GM12878 (cell line): ENCODE measurements around the gene ARHGAP6. TPM values are rescaled to one million over a fixed set of nuclear protein-coding genes. Genes with fewer than 3 reads are reported as not detected.

Experiments used
- ATAC-seq: fragments of 200-7000 bp; cut with Tn5 transposase; 3 replicates; pipeline ENCODE4 v1.9.1; 2020; ENCODE audit warnings: mild to moderate bottlenecking, moderate library complexity
- BruUV-seq: library from RNA; stranded (reverse); fragments of 400-500 nt; replicated peaks from 2 replicates; lab custom pipeline; 2021; lab: Mats Ljungman, UMichigan
- CTCF ChIA-PET: fragments of 300-600 bp; sonication (Branson Sonifier 250); formaldehyde crosslinking; extraction: SDS; loops from one replicate; lab custom pipeline; 2021; ENCODE audit warnings: inconsistent platforms; lab: Yijun Ruan, JAX
- POLR2A ChIA-PET: fragments of 350-600 bp; formaldehyde crosslinking; extraction: SDS; loops from one replicate; lab custom pipeline; 2021; ENCODE audit warnings: inconsistent platforms; lab: Charles Lee
- RAD21 ChIA-PET: fragments of 300-600 bp; sonication (Branson Sonifier 250); formaldehyde crosslinking; loops from one replicate; lab custom pipeline; 2023; ENCODE audit warnings: antibody characterized with exemption; ENCODE audit not compliant: unreplicated experiment; lab: Charles Lee
- SMC1A ChIA-PET: fragments of 300-600 bp; sonication (Branson Sonifier 250); formaldehyde crosslinking; loops from one replicate; lab custom pipeline; 2023; ENCODE audit not compliant: unreplicated experiment, uncharacterized antibody; lab: Charles Lee
- DNase-seq: peaks from one replicate; pipeline ENCODE4 v3.0.0-alpha.2; 2011; ENCODE audit warnings: low read depth, low spot score
- FAIRE-seq: peaks from 3 replicates; lab custom pipeline; 2011; peaks lifted over from hg19 to GRCh38; lab: Jason Lieb, UNC
- H2AFZ ChIP-seq: 2 replicates; pipeline ENCODE4 v1.6.0; 2011; ENCODE audit warnings: low read depth, low read length, control low read depth; ENCODE audit not compliant: control insufficient read depth
- H3K27ac ChIP-seq: 2 replicates; pipeline ENCODE4 v1.5.1; 2011; ENCODE audit warnings: control low read depth; ENCODE audit not compliant: control insufficient read depth, insufficient read depth
- H3K27me3 ChIP-seq, 2 experiments: replicated peaks in 1 of 2; 2 replicates each; pipeline versions ENCODE4 v1.6.0 to v1.6.1; 2011; ENCODE audit warnings: low read length in 1 of 2; ENCODE audit not compliant: control insufficient read depth in 2 of 2, insufficient read depth in 2 of 2
- H3K36me3 ChIP-seq, 2 experiments: 2 replicates each; pipeline ENCODE4 v1.5.1; 2011; ENCODE audit warnings: low read length in 1 of 2; ENCODE audit not compliant: control insufficient read depth in 2 of 2, insufficient read depth in 2 of 2
- H3K4me1 ChIP-seq: 2 replicates; pipeline ENCODE4 v1.6.1; 2011; ENCODE audit warnings: mild to moderate bottlenecking, low read length, moderate library complexity, mixed read lengths; ENCODE audit not compliant: control insufficient read depth, insufficient read depth
- H3K4me2 ChIP-seq: 2 replicates; pipeline ENCODE4 v1.6.0; 2011; ENCODE audit warnings: control low read depth; ENCODE audit not compliant: control insufficient read depth, insufficient read depth
- H3K4me3 ChIP-seq: fragments of 200-600 bp; sonication (generic); 2 replicates; pipeline ENCODE4 v1.5.1; 2016
- H3K79me2 ChIP-seq: 2 replicates; pipeline ENCODE4 v1.6.0; 2011; ENCODE audit warnings: low read length; ENCODE audit not compliant: control insufficient read depth, insufficient read depth
- H3K9ac ChIP-seq: 2 replicates; pipeline ENCODE4 v1.8.0; 2011; ENCODE audit warnings: low read length, control low read depth, mixed read lengths; ENCODE audit not compliant: control insufficient read depth, insufficient read depth
- H3K9me3 ChIP-seq: replicated peaks from 3 replicates; pipeline ENCODE4 v1.5.1; 2011; ENCODE audit warnings: mild to moderate bottlenecking, low read length; ENCODE audit not compliant: control insufficient read depth, insufficient read depth
- H4K20me1 ChIP-seq: 2 replicates; pipeline ENCODE4 v1.6.0; 2011; ENCODE audit not compliant: control insufficient read depth, insufficient read depth
- CBX5 ChIP-seq: sonication (generic); IDR thresholded peaks from 2 replicates; pipeline ENCODE4 v1.6.1; 2016; ENCODE audit warnings: low read depth, moderate library complexity, mild to moderate bottlenecking, inconsistent platforms
- CREB1 ChIP-seq: IDR thresholded peaks from 2 replicates; pipeline ENCODE4 v1.6.1; 2012; ENCODE audit warnings: low read depth, mild to moderate bottlenecking, inconsistent platforms
- CREM ChIP-seq: IDR thresholded peaks from 2 replicates; pipeline ENCODE4 v1.6.1; 2014; ENCODE audit warnings: antibody characterized with exemption, low read depth
- FOXK2 ChIP-seq: fragments of 450-650 bp; IDR thresholded peaks from 2 replicates; pipeline ENCODE4 v1.6.1; 2017; ENCODE audit warnings: mild to moderate bottlenecking, moderate library complexity
- KDM1A ChIP-seq: fragments of 200-600 bp; sonication (generic); IDR thresholded peaks from 2 replicates; pipeline ENCODE4 v1.6.1; 2016; ENCODE audit warnings: borderline replicate concordance
- LARP7 ChIP-seq: fragments of 450-650 bp; IDR thresholded peaks from 2 replicates; pipeline ENCODE4 v1.6.1; 2017; ENCODE audit warnings: mild to moderate bottlenecking
- NFYA ChIP-seq: IDR thresholded peaks from 2 replicates; pipeline ENCODE4 v1.6.1; 2011; ENCODE audit warnings: low read depth, mild to moderate bottlenecking, low read length, improper control_type of control experiment, borderline replicate concordance
- NFYB ChIP-seq: IDR thresholded peaks from 2 replicates; pipeline ENCODE4 v1.6.1; 2011; ENCODE audit warnings: low read depth, mild to moderate bottlenecking, low read length, improper control_type of control experiment, moderate library complexity; ENCODE audit not compliant: insufficient read depth
- NR2C2 ChIP-seq: IDR thresholded peaks from 2 replicates; pipeline ENCODE4 v1.6.1; 2011; ENCODE audit warnings: borderline replicate concordance, low read depth; ENCODE audit not compliant: control insufficient read depth, insufficient read length
- RB1 ChIP-seq: fragments of 450-650 bp; formaldehyde crosslinking; IDR thresholded peaks from 2 replicates; pipeline ENCODE4 v1.6.1; 2017; ENCODE audit warnings: mild to moderate bottlenecking, borderline replicate concordance
- SIX5 ChIP-seq: IDR thresholded peaks from 2 replicates; pipeline ENCODE4 v1.6.1; 2011; ENCODE audit warnings: mild to moderate bottlenecking, low read depth, low read length, moderate library complexity; ENCODE audit not compliant: severe bottlenecking
- SP1 ChIP-seq: IDR thresholded peaks from one replicate; pipeline ENCODE4 v1.6.1; 2011; ENCODE audit warnings: low read depth, low read length
- WGBS: methylation state at CpG from one replicate; pipeline ENCODE4 v1.1.6; 2016; ENCODE audit warnings: low lambda C conversion rate; ENCODE audit not compliant: insufficient replicate concordance, insufficient coverage; ENCODE audit errors: missing lambda C conversion rate; 5-methylcytosine and 5-hydroxymethylcytosine counted together
- in situ Hi-C: fragments of 300-500 bp; cut with MboI; formaldehyde crosslinking; loops from 9 replicates; pipeline ENCODE4 v1.14.3; 2018; ENCODE audit warnings: mixed read lengths
- intact Hi-C: fragments of 100-400 bp; cut with micrococcal nuclease; formaldehyde crosslinking; loops from one replicate; pipeline ENCODE4 v1.14.2; 2022; ENCODE audit not compliant: unreplicated experiment
- polyA plus RNA-seq, 11 experiments: library from polyadenylated mRNA; depleted of rRNA in 4 of 11; unstranded in 6 of 11; stranded (reverse) in 5 of 11; fragments of >200 nt; fragmentation: Nextera tagmentation in 4 of 11; fragmentation: Illumina TruSeq in 1 of 11; extraction: Ambion mirVana in 4 of 11; extraction: Trizol in 1 of 11; gene quantifications; 1 replicate in 1 of 11; 2 replicates in 10 of 11; pipeline versions ENCODE4 v1.2.1 to v1.2.3, GENCODE V29; 2011 to 2016; ENCODE audit warnings: inconsistent platforms in 2 of 11, missing spikeins in 2 of 11, low read depth in 1 of 11
- total RNA-seq, 4 experiments: library from RNA; depleted of rRNA in 3 of 4; stranded (reverse); fragments of >200 nt in 3 of 4; fragmentation: Illumina TruSeq in 1 of 4; extraction: Trizol in 1 of 4; gene quantifications; 2 replicates each; pipeline versions ENCODE4 v1.2.1 to v1.2.3, GENCODE V29; 2013 to 2021
- TF ChIP-seq, protein P1 (sequence below): IDR thresholded peaks from 2 replicates; pipeline ENCODE4 v1.6.1; 2012; ENCODE audit warnings: mild to moderate bottlenecking, low read depth, low read length

ARHGAP6 gene
- total and polyA plus RNA-seq, 10 of the 15 experiments (the other 5 are each of a cell fraction or from before 2014, with no cell fraction given): 0.20 to 1.8 (median 0.76) TPM

DNA sequence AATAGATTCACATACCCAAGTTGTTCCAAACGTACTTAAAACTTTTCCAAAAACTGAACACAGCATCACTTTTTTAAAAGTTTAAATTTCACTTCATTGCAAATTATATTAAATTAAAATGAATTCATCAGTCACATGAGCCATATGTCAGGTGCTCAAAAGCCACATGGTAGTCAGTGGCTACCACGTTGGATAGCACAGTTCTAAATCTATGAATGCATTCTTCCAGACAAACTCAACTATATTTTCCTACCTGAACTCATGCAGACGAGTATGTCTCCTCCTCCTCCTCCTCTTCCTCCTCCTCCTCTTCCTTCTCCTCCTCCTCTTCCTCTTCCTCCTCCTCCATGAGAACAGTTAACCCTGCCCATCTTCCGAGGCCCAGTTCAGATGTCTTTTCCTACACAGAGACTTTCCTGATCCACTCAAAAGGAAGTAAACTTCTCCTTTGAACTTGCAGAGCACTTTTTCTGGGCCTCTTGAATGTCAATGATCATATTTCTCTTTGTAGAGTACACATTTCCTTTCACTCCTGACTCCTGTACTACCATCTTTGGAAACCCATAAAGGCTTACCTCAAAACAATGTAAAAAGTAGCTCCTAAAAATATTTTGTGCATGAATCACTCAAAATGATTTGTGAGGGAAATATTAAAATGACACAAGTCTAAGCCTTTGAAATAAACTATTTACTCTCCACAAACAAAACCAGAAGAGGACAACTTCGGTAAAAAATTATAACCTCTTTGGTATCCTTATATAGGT, 199.9 kb downstream of the ARHGAP6 start:
- RAD21 ChIA-PET: no interaction called here
- Histone ChIP-seq H3K4me1 (no peaks in the 10 kb centered on the region), H3K9ac (no peak overlapping the region), H2AFZ (no peak overlapping the region), H3K36me3 (no peaks in the 10 kb centered on the region), H3K9me3 (no peaks in the 10 kb centered on the region), H3K4me2 (no peak overlapping the region), H3K4me3 (no peak overlapping the region), H3K27me3 (no peaks in the 10 kb centered on the region), H4K20me1 (no peaks in the 10 kb centered on the region), H3K27ac (no peak overlapping the region), H3K79me2 (no peaks in the 10 kb centered on the region)
- SMC1A ChIA-PET: no interaction called here
- BruUV-seq: no TSS peak
- DNase-seq (no peak), FAIRE-seq (no peak), ATAC-seq (no peak)
- intact Hi-C loops: no loop called here
- POLR2A ChIA-PET: no interaction called here
- CTCF ChIA-PET: no interaction called here
- 0% methylated on average over 5 of the region's 5 CpGs for WGBS
- TF ChIP-seq KDM1A: no peak
- no peak for TF ChIP-seq RB1
- no peak for TF ChIP-seq NR2C2
- TF ChIP-seq CREM: no peak
- TF ChIP-seq CREB1: no peak
- in situ Hi-C loops: no loop called here

DNA sequence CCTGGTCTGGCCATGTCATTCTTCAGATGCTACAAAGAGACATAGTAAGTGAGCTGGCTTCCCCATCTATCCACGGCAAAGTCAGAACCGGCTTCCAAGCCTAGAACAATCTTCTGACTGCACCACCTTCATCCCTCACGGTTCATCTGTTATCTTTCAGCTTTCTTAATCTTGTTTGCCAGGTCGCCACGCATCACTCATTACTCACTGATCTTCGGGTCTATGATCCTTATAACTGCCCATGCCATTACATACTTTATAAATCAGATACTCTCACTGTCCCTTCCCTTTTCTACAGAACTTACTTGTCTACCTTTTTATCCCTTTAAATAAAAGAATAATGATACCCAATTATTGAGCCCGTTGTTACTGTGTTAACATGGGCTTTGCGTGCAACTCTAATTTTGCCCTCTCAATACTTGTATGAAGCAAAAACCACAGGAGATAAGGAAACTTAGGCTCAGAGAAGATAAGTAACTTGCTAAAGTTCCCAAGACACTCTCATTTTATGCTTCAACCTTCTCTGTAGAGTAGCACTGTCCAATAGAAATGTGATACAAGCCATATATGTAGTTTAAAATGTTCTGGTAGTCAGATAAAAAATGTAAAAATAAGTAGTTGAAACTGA, 200.8 kb downstream of the ARHGAP6 start:
- intact Hi-C loops: no loop called here
- FAIRE-seq: no peak
- no peaks in the 10 kb centered on the region for H3K79me2 ChIP-seq
- in situ Hi-C loops: no loop called here
- H3K9ac ChIP-seq: no peak overlapping the region
- 36% methylated on average over 8 of the region's 8 CpGs for WGBS
- ChIA-PET RAD21 (interaction anchor here (1.3 kb wide), 1 partner anchor 14 kb away, joined by 3 read pairs; no protein-coding TSS in a partner anchor), CTCF (interaction anchor here (1.2 kb wide), 1 partner anchor 10 kb away, joined by 3 read pairs; no protein-coding TSS in a partner anchor), SMC1A (interaction anchor here (0.6 to 1.3 kb wide), 2 partner anchors 15 to 1997 kb away, joined by 3 to 4 read pairs; no protein-coding TSS in a partner anchor), POLR2A (no interaction called here)
- BruUV-seq: no TSS peak
- no peak for ATAC-seq
- no peak overlapping the region for H3K4me2 ChIP-seq
- no peaks in the 10 kb centered on the region for H3K36me3 ChIP-seq
- H2AFZ ChIP-seq: no peak overlapping the region
- H3K27me3 ChIP-seq: no peaks in the 10 kb centered on the region
- no peaks in the 10 kb centered on the region for H4K20me1 ChIP-seq
- DNase-seq: no peak
- no peak overlapping the region for H3K27ac ChIP-seq
- no peak overlapping the region for H3K4me3 ChIP-seq
- H3K9me3 ChIP-seq: no peaks in the 10 kb centered on the region
- H3K4me1 ChIP-seq: no peaks in the 10 kb centered on the region
- TF ChIP-seq SIX5 (no peak), LARP7 (no peak), NFYB (no peak), NFYA (no peak), CBX5 (no peak), FOXK2 (no peak), SP1 (no peak)
- TF ChIP-seq, protein P1, sequence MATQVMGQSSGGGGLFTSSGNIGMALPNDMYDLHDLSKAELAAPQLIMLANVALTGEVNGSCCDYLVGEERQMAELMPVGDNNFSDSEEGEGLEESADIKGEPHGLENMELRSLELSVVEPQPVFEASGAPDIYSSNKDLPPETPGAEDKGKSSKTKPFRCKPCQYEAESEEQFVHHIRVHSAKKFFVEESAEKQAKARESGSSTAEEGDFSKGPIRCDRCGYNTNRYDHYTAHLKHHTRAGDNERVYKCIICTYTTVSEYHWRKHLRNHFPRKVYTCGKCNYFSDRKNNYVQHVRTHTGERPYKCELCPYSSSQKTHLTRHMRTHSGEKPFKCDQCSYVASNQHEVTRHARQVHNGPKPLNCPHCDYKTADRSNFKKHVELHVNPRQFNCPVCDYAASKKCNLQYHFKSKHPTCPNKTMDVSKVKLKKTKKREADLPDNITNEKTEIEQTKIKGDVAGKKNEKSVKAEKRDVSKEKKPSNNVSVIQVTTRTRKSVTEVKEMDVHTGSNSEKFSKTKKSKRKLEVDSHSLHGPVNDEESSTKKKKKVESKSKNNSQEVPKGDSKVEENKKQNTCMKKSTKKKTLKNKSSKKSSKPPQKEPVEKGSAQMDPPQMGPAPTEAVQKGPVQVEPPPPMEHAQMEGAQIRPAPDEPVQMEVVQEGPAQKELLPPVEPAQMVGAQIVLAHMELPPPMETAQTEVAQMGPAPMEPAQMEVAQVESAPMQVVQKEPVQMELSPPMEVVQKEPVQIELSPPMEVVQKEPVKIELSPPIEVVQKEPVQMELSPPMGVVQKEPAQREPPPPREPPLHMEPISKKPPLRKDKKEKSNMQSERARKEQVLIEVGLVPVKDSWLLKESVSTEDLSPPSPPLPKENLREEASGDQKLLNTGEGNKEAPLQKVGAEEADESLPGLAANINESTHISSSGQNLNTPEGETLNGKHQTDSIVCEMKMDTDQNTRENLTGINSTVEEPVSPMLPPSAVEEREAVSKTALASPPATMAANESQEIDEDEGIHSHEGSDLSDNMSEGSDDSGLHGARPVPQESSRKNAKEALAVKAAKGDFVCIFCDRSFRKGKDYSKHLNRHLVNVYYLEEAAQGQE: no peak
